Lung (tissue), 12 donors: ENCODE data around the gene FGF2. TPM values are rescaled to one million over a fixed set of nuclear protein-coding genes. Genes with fewer than 3 reads are reported as not detected.
"Not testable (repeated sequence)": the region's sequence is repeated elsewhere in the genome, so short reads cannot be mapped to it uniquely, and the experiment has no call there.

Experiments used
- ATAC-seq: fragments of 200-7000 bp; cut with Tn5 transposase; one replicate; pipeline ENCODE4 v1.9.1; 2020; ENCODE audit warnings: moderate number of reproducible peaks; ENCODE audit not compliant: insufficient read depth, low FRiP score
- DNase-seq, 3 donors: peaks; one replicate each; pipeline ENCODE4 v3.0.0-alpha.2; 2013 to 2017
- H3K27ac ChIP-seq, 2 donors: one replicate each; pipeline ENCODE4 v1.5.1; 2013; ENCODE audit warnings: mild to moderate bottlenecking in 2 of 2, moderate library complexity in 2 of 2, control low read depth in 1 of 2, inconsistent platforms in 1 of 2, low read depth in 1 of 2, low read length in 1 of 2
- H3K27me3 ChIP-seq, 3 donors: one replicate each; pipeline ENCODE4 v1.5.1; 2013; ENCODE audit warnings: low read length in 2 of 3; ENCODE audit not compliant: control insufficient read depth in 3 of 3, insufficient read depth in 3 of 3
- H3K36me3 ChIP-seq, 4 donors: one replicate each; pipeline ENCODE4 v1.5.1; 2013; ENCODE audit warnings: low read length in 4 of 4, mild to moderate bottlenecking in 1 of 4, moderate library complexity in 1 of 4; ENCODE audit not compliant: control insufficient read depth in 4 of 4, insufficient read depth in 4 of 4
- H3K4me1 ChIP-seq, 5 donors: one replicate each; pipeline ENCODE4 v1.5.1; 2013; ENCODE audit warnings: low read length in 5 of 5, mild to moderate bottlenecking in 2 of 5, moderate library complexity in 1 of 5; ENCODE audit not compliant: control insufficient read depth in 5 of 5, insufficient read depth in 5 of 5
- H3K4me3 ChIP-seq: one replicate; pipeline ENCODE4 v1.5.1; 2013; ENCODE audit warnings: mild to moderate bottlenecking, control low read depth, moderate library complexity
- H3K9ac ChIP-seq, 2 donors: one replicate each; pipeline ENCODE4 v1.5.1; 2013; ENCODE audit warnings: low read length in 2 of 2, control low read depth in 1 of 2; ENCODE audit not compliant: insufficient read depth in 1 of 2
- H3K9me3 ChIP-seq, 4 donors: one replicate each; pipeline ENCODE4 v1.5.1; 2013; ENCODE audit warnings: low read length in 3 of 4, mild to moderate bottlenecking in 1 of 4, moderate library complexity in 1 of 4; ENCODE audit not compliant: control insufficient read depth in 4 of 4, insufficient read depth in 3 of 4
- WGBS, 2 donors: extraction: QIAGEN DNeasy Blood & Tissue Kit; methylation state at CpG; one replicate each; pipeline ENCODE4 v1.1.7; 2013; 5-methylcytosine and 5-hydroxymethylcytosine counted together
- polyA plus RNA-seq, 2 donors: library from polyadenylated mRNA; stranded (reverse); fragments of 200-250 nt; gene quantifications; one replicate each; pipeline ENCODE4 v1.2.1, GENCODE V29; 2013
- total RNA-seq, 2 donors: library from RNA; depleted of rRNA in 1 of 2; stranded (reverse); fragments of >200 nt in 1 of 2; gene quantifications; one replicate each; pipeline ENCODE4 v1.2.1, GENCODE V29; 2014 to 2021
- TF ChIP-seq, protein P1 (sequence below): IDR thresholded peaks from 2 replicates; pipeline ENCODE4 v1.5.1; 2012; ENCODE audit warnings: mild to moderate bottlenecking; ENCODE audit errors: control extremely low read depth, extremely low read depth
- donor health status: control.
- donor health status: control.
- donor health status: Bipolar disorder and iron deficiency.
- donor health status: healthy.
- donor health status: DM: yes; HTN: yes; CAD: no.

Gene FGF2
- total and polyA plus RNA-seq, 4 donors, result 2.4 to 11.6 (median 6.2) TPM

DNA sequence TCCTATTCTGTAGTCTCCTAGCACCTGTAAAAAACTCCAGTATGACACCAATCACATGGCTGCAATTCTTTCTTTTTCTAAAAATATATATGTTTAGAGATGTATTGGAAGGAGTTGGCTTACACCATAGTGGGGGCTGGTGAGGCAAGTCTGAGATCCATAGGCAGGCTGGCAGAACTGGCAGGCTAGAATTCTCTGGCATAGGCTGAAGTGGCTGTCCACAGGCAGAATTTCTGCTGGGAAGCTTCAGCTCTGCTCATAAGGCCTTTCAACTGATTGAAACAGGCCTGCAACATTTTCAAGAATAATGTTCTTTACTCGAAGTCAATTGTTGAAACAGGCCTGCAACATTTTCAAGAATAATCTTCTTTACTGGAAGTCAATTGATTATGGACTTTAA is 37.0 kb downstream of the FGF2 start:
- Histone ChIP-seq H3K27me3 (no peaks in the 10 kb centered on the region), H3K27ac (no peak overlapping the region), H3K36me3 (no peaks in the 10 kb centered on the region), H3K4me1 (peaks cover 0 to 2% (median 0%) of the 10 kb centered on the region in 5 donors), H3K4me3 (no peak overlapping the region), H3K9ac (no peak overlapping the region), H3K9me3 (peaks cover 0 to 2% (median 0%) of the 10 kb centered on the region in 4 donors)
- 75 to 89% methylated on average over 1 of the region's 1 CpG for WGBS, 2 donors
- ATAC-seq (no peak), DNase-seq (no peak)
- TF ChIP-seq, protein P1, sequence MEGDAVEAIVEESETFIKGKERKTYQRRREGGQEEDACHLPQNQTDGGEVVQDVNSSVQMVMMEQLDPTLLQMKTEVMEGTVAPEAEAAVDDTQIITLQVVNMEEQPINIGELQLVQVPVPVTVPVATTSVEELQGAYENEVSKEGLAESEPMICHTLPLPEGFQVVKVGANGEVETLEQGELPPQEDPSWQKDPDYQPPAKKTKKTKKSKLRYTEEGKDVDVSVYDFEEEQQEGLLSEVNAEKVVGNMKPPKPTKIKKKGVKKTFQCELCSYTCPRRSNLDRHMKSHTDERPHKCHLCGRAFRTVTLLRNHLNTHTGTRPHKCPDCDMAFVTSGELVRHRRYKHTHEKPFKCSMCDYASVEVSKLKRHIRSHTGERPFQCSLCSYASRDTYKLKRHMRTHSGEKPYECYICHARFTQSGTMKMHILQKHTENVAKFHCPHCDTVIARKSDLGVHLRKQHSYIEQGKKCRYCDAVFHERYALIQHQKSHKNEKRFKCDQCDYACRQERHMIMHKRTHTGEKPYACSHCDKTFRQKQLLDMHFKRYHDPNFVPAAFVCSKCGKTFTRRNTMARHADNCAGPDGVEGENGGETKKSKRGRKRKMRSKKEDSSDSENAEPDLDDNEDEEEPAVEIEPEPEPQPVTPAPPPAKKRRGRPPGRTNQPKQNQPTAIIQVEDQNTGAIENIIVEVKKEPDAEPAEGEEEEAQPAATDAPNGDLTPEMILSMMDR, result no peak

DNA sequence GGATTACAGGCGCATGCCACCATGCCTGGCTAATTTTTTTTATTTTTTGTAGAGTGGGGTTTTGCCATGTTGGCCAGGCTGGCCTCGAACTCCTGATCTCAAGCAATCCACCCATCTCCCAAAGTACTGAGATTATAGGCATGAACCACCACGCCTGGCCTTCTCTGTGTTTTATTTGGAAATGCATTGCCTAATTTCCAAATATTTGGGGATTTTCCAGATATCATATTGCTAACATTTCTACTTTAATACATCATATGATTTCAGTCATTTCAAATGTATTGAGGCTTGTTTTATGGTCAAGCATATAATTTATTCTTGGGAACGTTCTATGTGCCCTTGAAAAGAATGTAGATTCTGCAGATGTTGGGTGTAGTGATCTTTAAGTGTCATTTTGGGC is 38.8 kb downstream of the FGF2 start:
- Histone ChIP-seq H3K9ac (no peak overlapping the region), H3K27me3 (no peaks in the 10 kb centered on the region), H3K4me3 (no peak overlapping the region), H3K27ac (no peak overlapping the region), H3K36me3 (no peaks in the 10 kb centered on the region), H3K9me3 (peaks cover 0 to 2% (median 0%) of the 10 kb centered on the region in 4 donors), H3K4me1 (peaks cover 0 to 2% (median 0%) of the 10 kb centered on the region in 5 donors)
- no peak for ATAC-seq
- WGBS, 2 donors, result 82 to 88% methylated on average over 4 of the region's 4 CpGs
- DNase-seq, result no peak
- TF ChIP-seq, protein P1, result no peak

DNA sequence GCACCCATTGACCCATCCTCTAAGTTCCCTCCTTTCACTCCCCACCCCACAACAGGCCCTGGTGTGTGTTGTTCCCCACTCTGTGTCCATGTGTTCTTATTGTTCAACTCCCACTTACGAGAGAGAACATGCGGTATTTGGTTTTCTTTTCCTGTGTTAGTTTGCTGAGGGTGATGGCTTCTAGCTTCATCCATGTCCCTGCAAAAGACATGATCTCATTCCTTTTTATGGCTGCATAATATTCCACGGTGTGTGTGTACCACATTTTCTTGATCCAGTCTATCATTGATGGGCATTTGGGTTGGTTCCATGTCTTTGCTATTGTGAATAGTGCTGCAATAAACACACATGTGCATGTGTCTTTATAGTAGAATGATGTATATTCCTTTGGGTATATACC is 41.6 kb downstream of the FGF2 start:
- 96 to 99% methylated on average over 3 of the region's 3 CpGs for WGBS, 2 donors
- H3K4me3 ChIP-seq, H3K9ac ChIP-seq, H3K4me1 ChIP-seq, H3K36me3 ChIP-seq, H3K27me3 ChIP-seq, H3K9me3 ChIP-seq, DNase-seq, ATAC-seq, H3K27ac ChIP-seq: not testable (repeated sequence)

DNA sequence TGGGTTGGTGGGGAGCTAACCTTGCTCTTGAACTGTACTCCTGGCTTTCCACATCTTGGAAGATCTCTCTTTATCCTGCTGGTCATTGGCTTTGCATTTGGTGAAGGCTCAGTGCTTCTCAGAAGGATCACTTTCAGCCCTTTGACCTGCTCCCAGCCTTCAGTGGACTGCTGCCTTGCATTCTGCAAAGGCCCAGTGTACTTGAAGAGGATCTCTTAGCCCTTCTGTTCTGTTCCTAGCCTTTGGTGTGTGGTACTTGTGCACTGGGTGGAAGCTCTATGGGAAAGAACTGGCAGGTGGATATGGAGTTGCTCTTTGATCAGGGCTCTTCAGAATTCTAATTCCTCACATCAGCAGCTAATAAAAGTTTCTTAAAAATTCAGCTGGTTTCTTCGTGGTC is 46.5 kb downstream of the FGF2 start:
- TF ChIP-seq, protein P1, result no peak
- 87 to 94% methylated on average over 1 of the region's 1 CpG for WGBS, 2 donors
- Histone ChIP-seq H3K27me3 (no peaks in the 10 kb centered on the region), H3K9me3 (peaks cover 0 to under 1% (median 0%) of the 10 kb centered on the region in 4 donors), H3K4me3 (no peak overlapping the region), H3K36me3 (peaks cover 0 to 3% (median 0%) of the 10 kb centered on the region in 4 donors), H3K9ac (no peak overlapping the region), H3K27ac (no peak overlapping the region), H3K4me1 (no peaks in the 10 kb centered on the region)
- ATAC-seq, result no peak
- DNase-seq, result no peak
